Activated naive CD8-positive, alpha-beta T cell treated with anti-CD3 and anti-CD28 coated beads for 36 hours (primary cell): Measurements from ENCODE around the gene SPATA16. TPM values are rescaled to one million over a fixed set of nuclear protein-coding genes. Genes with fewer than 3 reads are reported as not detected.

ENCODE experiments used
- DNase-seq: peaks from one replicate; pipeline ENCODE4 v3.0.0; 2021
- H3K27ac Mint-ChIP-seq: one replicate; pipeline ENCODE4 v1.8.0; 2022; ENCODE audit warnings: mild to moderate bottlenecking, moderate library complexity, mixed read lengths
- H3K27me3 Mint-ChIP-seq: one replicate; pipeline ENCODE4 v1.8.0; 2022; ENCODE audit warnings: mild to moderate bottlenecking, mixed read lengths
- H3K36me3 Mint-ChIP-seq: one replicate; pipeline ENCODE4 v1.8.0; 2021; ENCODE audit warnings: mild to moderate bottlenecking, mixed read lengths
- H3K4me1 Mint-ChIP-seq: one replicate; pipeline ENCODE4 v1.8.0; 2021; ENCODE audit warnings: mixed read lengths
- H3K4me3 Mint-ChIP-seq: one replicate; pipeline ENCODE4 v1.8.0; 2022; ENCODE audit warnings: mild to moderate bottlenecking, moderate library complexity, mixed read lengths
- H3K9me3 Mint-ChIP-seq: one replicate; pipeline ENCODE4 v1.8.0; 2022; ENCODE audit warnings: mixed read lengths
- total RNA-seq, 2 experiments: library from RNA; stranded (reverse); gene quantifications; one replicate each; pipeline ENCODE4 v1.2.3, GENCODE V29; 2021

The SPATA16 gene
- total RNA-seq, 2 experiments from 2014 or later = not detected

DNA sequence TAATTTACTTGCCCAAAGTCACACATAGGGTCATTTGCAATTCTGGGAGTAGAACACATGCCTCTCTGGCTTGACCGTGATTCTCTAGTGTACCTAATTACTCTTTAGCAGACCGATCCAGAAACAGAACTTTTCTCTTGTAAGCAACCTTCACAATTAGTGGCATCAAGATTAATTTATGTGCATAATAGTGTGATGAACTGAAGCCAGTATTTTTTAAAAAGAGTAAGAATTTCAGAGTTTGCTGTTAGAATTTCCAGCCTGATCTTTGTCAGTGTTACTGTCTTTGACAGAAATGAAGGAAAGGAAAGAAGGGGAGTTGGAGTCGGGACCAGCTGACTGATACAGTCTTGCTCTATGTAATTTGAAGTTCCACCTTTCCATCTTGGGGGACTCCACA, 137.1 kb downstream of the SPATA16 start:
- H3K4me1 Mint-ChIP-seq = no peaks in the 10 kb centered on the region
- peaks cover 2% of the 10 kb centered on the region for H3K36me3 Mint-ChIP-seq
- peaks cover 2% of the 10 kb centered on the region for H3K9me3 Mint-ChIP-seq
- no peak overlapping the region for H3K4me3 Mint-ChIP-seq
- no peak overlapping the region for H3K27ac Mint-ChIP-seq
- H3K27me3 Mint-ChIP-seq = peaks cover 3% of the 10 kb centered on the region
- DNase-seq = no peak

DNA sequence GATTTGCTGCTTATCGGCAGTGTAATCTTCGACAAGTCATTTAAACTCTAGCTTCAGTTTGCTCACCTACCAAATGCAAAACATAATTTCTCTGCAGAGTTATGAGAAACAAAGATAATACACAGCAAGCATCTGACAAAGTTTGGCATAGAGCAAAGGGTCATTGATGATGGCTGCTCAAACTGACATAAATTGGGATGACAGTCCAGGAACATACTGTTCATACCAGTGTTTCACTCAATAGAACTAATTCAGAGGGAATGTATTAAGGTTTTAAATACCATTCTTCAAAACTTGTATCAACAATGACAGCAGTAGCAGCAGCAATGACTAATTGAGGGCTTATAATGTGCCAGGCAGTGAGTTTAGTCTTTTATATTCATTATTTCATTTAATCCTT, 137.6 kb downstream of the SPATA16 start:
- H3K36me3 Mint-ChIP-seq = peaks cover 2% of the 10 kb centered on the region
- no peak overlapping the region for H3K27ac Mint-ChIP-seq
- peaks cover 3% of the 10 kb centered on the region for H3K27me3 Mint-ChIP-seq
- no peaks in the 10 kb centered on the region for H3K4me1 Mint-ChIP-seq
- H3K9me3 Mint-ChIP-seq = peaks cover 2% of the 10 kb centered on the region
- no peak overlapping the region for H3K4me3 Mint-ChIP-seq
- no peak for DNase-seq

DNA sequence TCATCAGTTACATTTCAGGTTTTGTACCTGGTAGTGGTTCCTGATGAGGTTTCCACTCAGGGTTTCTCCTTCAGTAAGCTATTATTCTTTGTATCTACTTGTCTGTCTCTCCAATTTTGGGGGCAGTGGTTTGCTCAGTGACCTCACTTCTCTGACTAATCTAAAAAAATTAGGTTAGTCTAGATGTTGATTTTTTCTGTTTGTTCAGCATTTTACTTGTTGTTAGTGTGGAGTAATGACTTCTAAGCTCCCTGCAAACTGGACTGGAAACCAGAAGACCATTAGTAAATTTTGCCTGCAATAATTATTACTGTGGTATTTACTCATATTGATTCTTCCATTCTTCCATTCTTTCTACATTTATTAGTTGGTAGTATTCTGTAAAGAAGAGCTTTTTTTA, 139.4 kb downstream of the SPATA16 start:
- Mint-ChIP-seq H3K4me3 (no peak overlapping the region), H3K36me3 (peaks cover 2% of the 10 kb centered on the region), H3K4me1 (no peaks in the 10 kb centered on the region), H3K27me3 (peaks cover 3% of the 10 kb centered on the region), H3K27ac (no peak overlapping the region), H3K9me3 (peaks cover 2% of the 10 kb centered on the region)
- no peak for DNase-seq

DNA sequence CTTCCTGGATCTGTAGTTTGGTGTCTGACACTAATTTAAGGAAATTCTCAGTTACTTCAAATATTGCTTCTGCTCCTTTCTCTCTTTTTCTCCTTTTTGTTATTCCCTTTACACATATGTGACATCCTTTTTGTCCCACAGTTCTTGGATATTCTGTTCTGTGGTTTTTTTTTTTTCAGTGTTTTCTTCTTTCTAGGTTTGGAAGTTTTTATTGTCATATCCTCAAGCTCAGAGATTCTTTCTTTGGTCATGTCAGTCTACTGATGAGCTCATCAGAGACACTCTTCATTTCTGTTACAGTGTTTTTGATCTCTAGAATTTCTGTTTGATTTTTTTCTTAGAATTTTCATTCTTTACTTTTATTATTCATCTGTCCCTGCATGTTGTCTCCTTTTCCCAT, 140.5 kb downstream of the SPATA16 start:
- Mint-ChIP-seq H3K4me3 (no peak overlapping the region), H3K27me3 (peaks cover 3% of the 10 kb centered on the region), H3K9me3 (peaks cover 2% of the 10 kb centered on the region), H3K4me1 (no peaks in the 10 kb centered on the region), H3K36me3 (peaks cover 2% of the 10 kb centered on the region), H3K27ac (no peak overlapping the region)
- DNase-seq = no peak

DNA sequence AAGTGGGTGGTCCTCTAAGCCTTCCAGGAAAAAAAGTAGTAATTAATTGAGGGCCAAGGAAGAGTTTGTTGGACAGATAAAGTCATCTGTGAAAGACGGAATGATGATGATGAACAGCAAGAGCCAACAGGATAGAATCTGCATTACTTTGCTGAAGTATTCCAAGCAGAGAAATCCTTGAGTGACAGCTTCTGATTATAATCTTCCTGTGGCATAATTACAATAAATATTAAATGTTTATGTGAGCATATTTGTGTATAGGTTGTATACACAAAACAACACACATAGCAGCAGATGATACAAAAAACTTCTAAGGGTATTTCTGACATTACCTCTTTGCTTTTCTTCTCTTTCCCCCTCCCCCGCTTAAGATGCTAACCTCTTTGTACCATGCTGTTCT, 147.6 kb downstream of the SPATA16 start:
- Mint-ChIP-seq H3K4me3 (no peak overlapping the region), H3K9me3 (no peaks in the 10 kb centered on the region), H3K36me3 (no peaks in the 10 kb centered on the region), H3K27me3 (no peaks in the 10 kb centered on the region), H3K4me1 (no peaks in the 10 kb centered on the region), H3K27ac (no peak overlapping the region)
- DNase-seq = no peak

DNA sequence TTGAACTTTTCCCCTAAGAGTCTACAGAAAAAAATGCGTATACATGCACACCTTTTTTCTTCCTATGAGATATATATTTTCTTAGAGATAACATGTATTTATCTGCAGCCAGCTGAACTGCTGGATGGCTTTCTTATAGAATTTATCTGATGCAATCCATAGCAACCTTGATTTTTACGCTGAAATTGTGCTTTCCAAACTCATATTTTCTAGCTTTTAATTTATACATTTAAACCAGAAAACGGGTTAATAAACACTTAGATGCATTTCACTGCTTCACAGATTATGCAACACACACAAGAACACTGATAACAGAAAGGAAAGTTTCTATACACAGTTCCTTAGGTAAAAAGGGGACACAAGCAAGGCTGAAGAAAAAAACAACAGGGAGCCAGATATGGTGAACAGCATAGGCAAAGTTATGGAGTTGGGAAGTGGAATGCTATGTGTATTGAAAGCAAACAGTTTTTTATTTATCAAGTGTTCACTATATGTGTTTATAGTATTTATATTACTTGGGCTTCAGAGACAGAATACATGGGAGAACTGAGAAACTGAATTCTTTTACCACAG, 149.5 kb downstream of the SPATA16 start:
- Mint-ChIP-seq H3K27ac (no peak overlapping the region), H3K27me3 (no peaks in the 10 kb centered on the region), H3K36me3 (no peaks in the 10 kb centered on the region), H3K4me1 (no peaks in the 10 kb centered on the region), H3K9me3 (no peaks in the 10 kb centered on the region), H3K4me3 (no peak overlapping the region)
- DNase-seq = no peak

DNA sequence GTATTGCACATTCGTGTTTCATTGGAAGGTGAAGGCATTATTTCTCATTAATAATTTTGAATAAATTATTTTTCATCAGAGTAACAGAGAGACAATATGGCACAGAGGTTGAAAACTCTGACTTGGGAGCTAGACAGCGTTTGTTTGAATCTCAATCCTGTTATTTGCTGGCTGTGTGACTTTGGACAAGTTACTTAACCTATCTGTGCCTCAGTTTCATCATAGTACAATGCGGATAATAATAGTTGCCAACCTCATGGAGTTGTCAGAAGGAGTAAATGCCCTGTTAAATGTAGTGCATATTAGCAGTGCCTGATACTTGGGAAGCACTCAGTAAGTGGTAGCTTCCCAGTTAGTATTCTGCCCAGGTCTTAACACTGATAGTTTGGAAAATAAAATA, 151.7 kb downstream of the SPATA16 start:
- H3K4me1 Mint-ChIP-seq = no peaks in the 10 kb centered on the region
- H3K27me3 Mint-ChIP-seq = no peaks in the 10 kb centered on the region
- H3K27ac Mint-ChIP-seq = no peak overlapping the region
- H3K4me3 Mint-ChIP-seq = no peak overlapping the region
- no peaks in the 10 kb centered on the region for H3K9me3 Mint-ChIP-seq
- no peak for DNase-seq
- no peaks in the 10 kb centered on the region for H3K36me3 Mint-ChIP-seq

DNA sequence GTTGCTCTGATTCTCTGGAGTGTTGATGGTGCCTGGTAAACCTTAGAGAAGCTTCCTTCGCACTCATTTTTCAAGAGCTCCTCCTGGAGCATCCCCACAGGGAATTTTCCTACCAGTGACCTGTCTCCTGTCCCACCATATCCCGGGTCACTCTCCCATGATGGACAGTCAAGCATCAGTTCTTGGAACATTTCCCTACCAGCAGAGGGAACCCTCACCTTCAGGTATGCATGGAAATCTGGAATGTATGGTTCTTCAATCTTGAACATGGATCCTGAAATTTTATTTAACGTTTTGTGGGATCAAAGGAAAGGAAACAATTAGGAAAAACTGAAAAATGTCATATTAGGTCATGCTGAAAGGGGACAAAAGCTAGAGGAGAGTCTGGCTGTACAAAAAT, 153.8 kb downstream of the SPATA16 start:
- H3K36me3 Mint-ChIP-seq = no peaks in the 10 kb centered on the region
- no peak overlapping the region for H3K4me3 Mint-ChIP-seq
- no peaks in the 10 kb centered on the region for H3K27me3 Mint-ChIP-seq
- H3K9me3 Mint-ChIP-seq = no peaks in the 10 kb centered on the region
- no peak for DNase-seq
- no peak overlapping the region for H3K27ac Mint-ChIP-seq
- no peaks in the 10 kb centered on the region for H3K4me1 Mint-ChIP-seq

DNA sequence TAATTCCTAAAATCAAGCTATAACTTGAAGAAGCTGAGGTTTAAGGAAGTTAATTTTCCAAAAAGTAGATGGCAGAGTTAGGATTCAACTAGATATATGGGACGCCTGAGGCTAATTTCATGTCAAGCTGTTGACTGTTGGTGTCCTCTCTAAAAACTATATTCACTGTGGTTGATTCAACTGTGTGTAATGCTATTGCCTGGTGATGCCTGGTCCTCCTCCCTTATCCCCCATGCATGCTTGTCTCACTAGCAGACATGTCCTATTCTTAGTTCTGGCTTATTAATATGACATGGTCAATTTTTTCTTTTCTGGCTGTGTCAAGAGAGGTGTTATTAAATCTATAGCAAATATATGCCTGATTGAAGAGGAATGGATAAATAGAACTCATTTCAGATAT, 156.1 kb downstream of the SPATA16 start:
- no peak for DNase-seq
- H3K4me1 Mint-ChIP-seq = no peaks in the 10 kb centered on the region
- H3K9me3 Mint-ChIP-seq = no peaks in the 10 kb centered on the region

DNA sequence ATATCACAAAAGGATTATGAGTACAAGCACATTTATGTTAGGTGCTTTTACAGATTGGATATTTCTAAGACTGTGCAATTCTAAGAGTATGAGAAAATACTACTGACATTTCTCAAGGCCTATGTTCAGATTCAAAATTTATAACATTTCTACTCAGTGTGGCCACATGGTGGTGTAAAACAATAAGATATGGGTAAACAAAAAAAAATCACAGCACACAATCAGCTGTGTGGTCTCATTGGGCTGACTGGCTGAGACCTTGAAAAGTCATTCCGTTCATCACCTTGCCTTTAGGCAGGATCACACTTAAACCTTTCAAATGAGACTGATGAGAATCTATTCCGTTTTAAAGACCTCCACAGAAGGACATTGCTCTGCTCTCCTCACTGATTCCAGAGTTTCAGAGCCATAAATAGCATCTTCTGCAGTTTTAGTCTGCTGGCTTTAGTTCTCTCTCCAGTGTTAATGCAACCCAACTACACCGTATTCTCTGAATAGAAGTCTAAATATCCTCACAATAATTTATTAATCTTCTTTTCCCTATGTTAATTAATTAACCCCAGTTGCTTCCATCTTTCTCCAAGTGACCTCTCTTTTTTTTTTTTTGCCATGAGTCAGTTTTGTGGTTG, 158.2 kb downstream of the SPATA16 start:
- Mint-ChIP-seq H3K9me3 (no peaks in the 10 kb centered on the region), H3K27me3 (no peaks in the 10 kb centered on the region), H3K4me1 (no peaks in the 10 kb centered on the region), H3K36me3 (no peaks in the 10 kb centered on the region), H3K4me3 (no peak overlapping the region), H3K27ac (no peak overlapping the region)
- no peak for DNase-seq

More for the DNA sequence above, 156.1 kb downstream of the SPATA16 start:
- Mint-ChIP-seq H3K27ac (no peak overlapping the region), H3K27me3 (no peaks in the 10 kb centered on the region), H3K36me3 (no peaks in the 10 kb centered on the region), H3K4me3 (no peak overlapping the region)

DNA sequence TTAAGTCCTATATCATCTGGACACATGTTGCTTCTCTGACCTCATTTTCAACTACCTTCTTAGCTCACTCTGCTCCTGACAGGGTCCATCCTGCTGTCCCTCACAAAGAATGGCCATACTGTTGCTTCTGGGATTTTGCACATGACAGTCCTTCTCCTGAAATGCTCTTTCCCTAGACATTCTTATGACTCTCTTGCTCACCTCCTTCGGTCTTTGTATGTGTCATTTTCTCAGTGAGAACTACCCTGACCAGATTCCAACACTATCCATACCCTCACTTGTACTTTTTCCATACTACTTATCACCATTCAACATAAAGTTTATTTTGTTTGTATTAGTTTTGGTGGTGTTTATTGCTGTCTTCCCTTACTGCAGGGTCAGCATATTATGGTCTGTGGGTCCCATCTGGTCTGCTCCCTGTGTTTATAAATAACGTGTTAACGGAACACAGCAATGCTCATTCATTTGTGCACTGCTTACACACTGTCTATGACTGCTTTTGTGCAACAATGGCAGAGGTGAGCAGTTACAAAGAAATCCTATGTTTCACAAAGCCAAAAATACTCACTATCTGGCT, 159.5 kb downstream of the SPATA16 start:
- no peaks in the 10 kb centered on the region for H3K9me3 Mint-ChIP-seq
- H3K4me1 Mint-ChIP-seq = no peaks in the 10 kb centered on the region
- H3K27ac Mint-ChIP-seq = no peak overlapping the region
- H3K36me3 Mint-ChIP-seq = no peaks in the 10 kb centered on the region
- no peaks in the 10 kb centered on the region for H3K27me3 Mint-ChIP-seq
- no peak overlapping the region for H3K4me3 Mint-ChIP-seq
- no peak for DNase-seq

DNA sequence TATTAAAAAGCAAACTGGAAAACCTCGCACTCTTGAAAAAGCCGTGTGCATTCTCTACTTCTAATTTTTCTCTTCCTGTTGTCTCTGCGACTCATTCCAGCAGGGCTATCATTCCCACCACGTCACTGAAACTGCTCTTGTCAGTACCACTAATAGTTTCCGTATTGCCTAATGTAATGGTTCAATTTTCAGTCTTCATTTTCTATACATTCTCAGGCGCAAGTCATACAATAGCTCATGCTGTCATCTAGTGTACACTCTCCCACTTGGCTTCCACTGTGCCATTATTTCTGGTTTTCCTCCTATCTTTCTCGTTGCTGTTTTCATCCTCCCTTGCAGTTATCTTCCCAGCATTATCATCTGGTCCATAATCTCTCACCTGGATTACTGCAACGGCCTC, 160.2 kb downstream of the SPATA16 start:
- no peaks in the 10 kb centered on the region for H3K27me3 Mint-ChIP-seq
- H3K27ac Mint-ChIP-seq = no peak overlapping the region
- DNase-seq = no peak
- H3K4me3 Mint-ChIP-seq = no peak overlapping the region
- no peaks in the 10 kb centered on the region for H3K9me3 Mint-ChIP-seq
- no peaks in the 10 kb centered on the region for H3K4me1 Mint-ChIP-seq
- no peaks in the 10 kb centered on the region for H3K36me3 Mint-ChIP-seq

DNA sequence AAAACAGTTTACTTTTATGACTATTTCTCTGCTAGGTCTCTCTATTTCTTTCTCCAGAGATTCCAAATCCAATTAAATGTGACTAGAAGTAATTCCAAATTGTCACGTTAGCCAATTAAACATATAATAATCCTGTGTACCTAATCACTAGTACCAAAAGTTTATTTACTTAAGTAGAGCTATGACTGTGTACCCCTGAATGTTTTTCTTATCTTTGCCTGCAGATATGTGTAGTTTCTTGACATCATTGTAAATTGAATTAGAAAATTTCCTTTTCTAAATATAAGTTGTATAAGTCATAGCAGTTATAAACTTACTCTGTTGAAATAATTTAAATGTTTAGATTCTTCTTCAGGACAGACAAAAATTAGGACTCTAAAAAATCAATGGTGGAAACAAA, 163.3 kb downstream of the SPATA16 start:
- Mint-ChIP-seq H3K27me3 (no peaks in the 10 kb centered on the region), H3K4me1 (no peaks in the 10 kb centered on the region), H3K9me3 (no peaks in the 10 kb centered on the region), H3K36me3 (no peaks in the 10 kb centered on the region), H3K27ac (no peak overlapping the region), H3K4me3 (no peak overlapping the region)
- DNase-seq = no peak

DNA sequence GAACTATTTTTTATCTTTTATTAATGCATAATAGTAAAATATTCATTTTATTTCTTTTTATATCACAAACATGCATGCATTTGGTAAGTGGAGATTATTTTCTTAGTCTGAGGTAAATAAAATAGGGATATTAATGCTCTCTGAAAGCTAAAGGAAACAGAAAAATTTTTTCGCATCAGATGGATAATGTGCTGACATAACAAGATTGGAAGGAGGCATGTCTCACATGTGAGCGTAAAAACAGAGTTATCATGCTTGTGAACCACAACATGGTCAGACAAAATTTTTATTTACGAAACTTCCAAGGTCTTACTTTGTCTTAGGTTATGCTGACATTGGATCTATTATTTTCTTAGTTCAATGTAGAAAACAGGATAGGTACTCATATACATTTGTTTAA, 166.1 kb downstream of the SPATA16 start:
- no peak overlapping the region for H3K4me3 Mint-ChIP-seq
- no peaks in the 10 kb centered on the region for H3K36me3 Mint-ChIP-seq
- no peak overlapping the region for H3K27ac Mint-ChIP-seq
- H3K4me1 Mint-ChIP-seq = no peaks in the 10 kb centered on the region
- no peak for DNase-seq
- no peaks in the 10 kb centered on the region for H3K9me3 Mint-ChIP-seq
- H3K27me3 Mint-ChIP-seq = no peaks in the 10 kb centered on the region

DNA sequence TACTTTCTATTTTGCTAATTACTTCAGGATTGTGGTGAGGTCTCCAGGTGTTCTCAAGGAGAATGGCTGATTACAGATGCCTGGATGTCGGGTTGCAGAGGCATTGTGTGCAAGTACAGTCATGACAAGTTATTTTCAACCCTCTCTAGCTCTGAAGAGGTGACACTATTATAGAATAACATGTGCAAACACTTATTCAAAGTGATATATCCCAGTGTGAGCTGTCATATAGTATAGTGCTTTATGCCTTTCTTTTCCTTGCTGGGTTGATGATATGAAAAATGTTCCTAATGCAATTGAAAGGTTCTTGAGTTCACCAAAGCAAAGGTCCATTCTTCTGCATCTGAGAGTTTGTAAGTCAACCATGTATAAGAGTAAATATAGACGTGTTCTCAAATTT, 167.2 kb downstream of the SPATA16 start:
- Mint-ChIP-seq H3K27me3 (no peaks in the 10 kb centered on the region), H3K4me3 (no peak overlapping the region), H3K9me3 (no peaks in the 10 kb centered on the region), H3K4me1 (no peaks in the 10 kb centered on the region), H3K36me3 (no peaks in the 10 kb centered on the region), H3K27ac (no peak overlapping the region)
- DNase-seq = no peak

DNA sequence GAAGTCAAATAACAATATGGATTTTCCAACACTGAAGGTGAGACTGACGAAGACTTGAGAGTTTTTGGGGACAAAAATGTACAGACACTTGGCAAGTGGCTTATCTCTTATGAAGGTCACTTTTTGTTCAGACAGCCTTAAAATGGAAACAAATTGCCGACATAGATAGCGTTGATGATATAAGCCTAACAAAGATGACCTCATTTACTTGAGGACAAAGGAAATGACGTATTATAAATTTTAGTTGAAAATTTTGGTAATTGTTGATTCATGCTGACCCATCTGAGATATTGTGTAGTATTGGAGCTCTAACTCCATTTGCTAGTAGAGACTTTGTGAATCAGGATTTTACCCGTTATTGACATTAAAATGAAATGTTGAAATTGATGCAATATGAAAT, 168.3 kb downstream of the SPATA16 start:
- Mint-ChIP-seq H3K4me3 (no peak overlapping the region), H3K27ac (no peak overlapping the region), H3K4me1 (no peaks in the 10 kb centered on the region), H3K27me3 (no peaks in the 10 kb centered on the region), H3K36me3 (no peaks in the 10 kb centered on the region), H3K9me3 (no peaks in the 10 kb centered on the region)
- no peak for DNase-seq
